MM.1S (cell line): ENCODE data around the gene C22orf23.

Source experiments
- EZH2phosphoT487 ChIP-seq: fragments of 300-600 bp; sonication (generic); IDR thresholded peaks from 2 replicates; pipeline ENCODE4 v1.6.1; 2018; ENCODE audit warnings: antibody characterized with exemption, low read length
- TF ChIP-seq, protein P1 (sequence below): fragments of 300-600 bp; sonication (generic); IDR thresholded peaks from 2 replicates; pipeline ENCODE4 v1.5.1; 2016; ENCODE audit warnings: antibody characterized with exemption, low read length, mixed read lengths

DNA sequence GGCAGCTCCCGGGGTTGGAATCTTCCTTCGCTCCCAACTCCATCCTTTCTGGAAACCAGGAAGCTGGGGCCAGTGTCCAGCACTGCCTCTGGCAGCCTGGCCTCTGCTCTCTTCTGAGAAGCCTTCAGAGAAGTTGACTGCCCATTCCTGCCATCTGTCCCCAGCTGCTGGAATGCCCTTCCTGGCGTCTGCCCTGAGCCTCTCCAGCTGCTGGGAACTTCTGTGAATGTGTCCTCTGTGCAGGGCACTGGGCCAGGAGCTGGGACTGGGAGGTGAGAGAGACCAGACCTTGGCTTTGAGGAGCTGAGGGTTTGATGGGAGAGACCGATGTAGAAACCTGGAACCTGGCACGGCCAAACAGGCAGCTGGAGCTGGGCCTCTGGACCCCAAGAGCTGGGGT is 36.9 kb upstream of the C22orf23 start:
- no peak for TF ChIP-seq EZH2phosphoT487
- TF ChIP-seq, protein P1, sequence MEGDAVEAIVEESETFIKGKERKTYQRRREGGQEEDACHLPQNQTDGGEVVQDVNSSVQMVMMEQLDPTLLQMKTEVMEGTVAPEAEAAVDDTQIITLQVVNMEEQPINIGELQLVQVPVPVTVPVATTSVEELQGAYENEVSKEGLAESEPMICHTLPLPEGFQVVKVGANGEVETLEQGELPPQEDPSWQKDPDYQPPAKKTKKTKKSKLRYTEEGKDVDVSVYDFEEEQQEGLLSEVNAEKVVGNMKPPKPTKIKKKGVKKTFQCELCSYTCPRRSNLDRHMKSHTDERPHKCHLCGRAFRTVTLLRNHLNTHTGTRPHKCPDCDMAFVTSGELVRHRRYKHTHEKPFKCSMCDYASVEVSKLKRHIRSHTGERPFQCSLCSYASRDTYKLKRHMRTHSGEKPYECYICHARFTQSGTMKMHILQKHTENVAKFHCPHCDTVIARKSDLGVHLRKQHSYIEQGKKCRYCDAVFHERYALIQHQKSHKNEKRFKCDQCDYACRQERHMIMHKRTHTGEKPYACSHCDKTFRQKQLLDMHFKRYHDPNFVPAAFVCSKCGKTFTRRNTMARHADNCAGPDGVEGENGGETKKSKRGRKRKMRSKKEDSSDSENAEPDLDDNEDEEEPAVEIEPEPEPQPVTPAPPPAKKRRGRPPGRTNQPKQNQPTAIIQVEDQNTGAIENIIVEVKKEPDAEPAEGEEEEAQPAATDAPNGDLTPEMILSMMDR: no peak
